HG03457 (cell line): ENCODE measurements around the gene B3GNT5.

Experiments
- ATAC-seq: cut with Tn5 transposase; IDR thresholded peaks from one replicate; pipeline ENCODE4 v1.9.1; 2021; ENCODE audit warnings: moderate number of reproducible peaks; ENCODE audit not compliant: unreplicated experiment

The B3GNT5 gene

DNA sequence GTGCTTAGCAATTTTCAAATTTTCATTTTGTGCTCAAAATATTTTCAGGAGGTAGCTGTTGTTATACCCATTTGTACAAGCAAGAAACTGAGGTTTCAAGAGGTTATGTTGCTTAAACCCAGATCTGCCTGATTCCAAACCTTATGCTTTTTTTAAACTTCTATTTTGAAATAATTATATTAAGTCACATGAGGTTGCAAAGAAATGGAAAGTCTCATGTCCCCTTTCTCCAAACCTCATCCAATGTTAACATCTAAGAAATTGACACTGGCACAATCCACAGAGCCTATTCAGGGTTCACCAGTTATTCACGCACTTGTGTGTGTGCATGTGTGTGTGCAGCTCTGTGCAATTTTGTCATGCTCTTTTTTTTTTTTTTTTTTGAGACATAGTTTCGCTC, 35.1 kb downstream of the B3GNT5 start:
- ATAC-seq: no peak

DNA sequence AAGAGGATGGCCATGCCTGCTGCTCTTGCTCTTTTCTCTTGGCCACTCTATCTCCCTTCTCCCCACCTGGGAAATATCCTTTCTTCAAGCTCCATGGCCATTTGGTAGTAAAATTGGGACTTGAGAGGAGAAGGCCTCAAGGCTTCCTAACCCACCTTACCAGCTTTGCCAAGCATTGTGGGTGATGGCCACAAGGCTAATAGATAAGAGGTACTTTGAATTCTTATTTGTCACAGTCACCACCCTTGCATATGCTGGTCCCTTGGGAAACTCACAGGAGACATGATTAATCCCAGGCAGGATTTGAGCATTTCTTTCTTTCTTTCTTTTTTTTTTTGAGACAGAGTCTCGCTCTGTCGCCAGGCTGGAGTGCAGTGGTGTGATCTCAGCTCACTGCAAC, 37.2 kb downstream of the B3GNT5 start:
- no peak for ATAC-seq

DNA sequence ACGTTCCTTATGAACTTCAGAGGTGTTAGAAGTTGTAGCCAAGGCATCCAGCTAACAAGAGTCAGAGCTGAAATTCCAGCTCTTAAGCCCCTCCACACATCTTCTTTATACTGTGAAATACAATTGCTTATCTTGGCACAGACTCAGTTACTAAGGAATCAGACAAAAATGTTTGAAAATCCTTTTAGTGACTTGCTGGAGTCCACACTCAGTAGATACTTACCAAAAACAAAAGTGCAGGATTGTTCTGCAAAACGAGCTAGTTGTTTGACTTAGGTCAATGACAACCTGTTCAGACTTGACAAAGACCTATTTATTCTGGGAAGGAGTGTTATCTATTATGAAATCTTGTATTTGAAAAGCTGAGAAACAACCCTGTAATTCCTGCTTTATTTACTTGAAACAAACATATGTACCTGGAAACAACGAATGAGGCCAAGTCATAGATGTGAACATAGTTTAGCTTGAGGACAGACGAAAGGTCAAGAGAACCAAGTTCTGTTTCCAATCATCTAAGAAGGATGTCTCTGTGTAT, 38.5 kb downstream of the B3GNT5 start:
- ATAC-seq: no peak

GRCh38 chr3:183293966-183294365, 40.9 kb downstream of the B3GNT5 start:
- no peak for ATAC-seq

- ATAC-seq: no peak
Measured at GRCh38 chr3:183295211-183295610, 42.2 kb downstream of the B3GNT5 start.

- ATAC-seq: no peak
Measured at GRCh38 chr3:183296944-183297343, 43.9 kb downstream of the B3GNT5 start.

DNA sequence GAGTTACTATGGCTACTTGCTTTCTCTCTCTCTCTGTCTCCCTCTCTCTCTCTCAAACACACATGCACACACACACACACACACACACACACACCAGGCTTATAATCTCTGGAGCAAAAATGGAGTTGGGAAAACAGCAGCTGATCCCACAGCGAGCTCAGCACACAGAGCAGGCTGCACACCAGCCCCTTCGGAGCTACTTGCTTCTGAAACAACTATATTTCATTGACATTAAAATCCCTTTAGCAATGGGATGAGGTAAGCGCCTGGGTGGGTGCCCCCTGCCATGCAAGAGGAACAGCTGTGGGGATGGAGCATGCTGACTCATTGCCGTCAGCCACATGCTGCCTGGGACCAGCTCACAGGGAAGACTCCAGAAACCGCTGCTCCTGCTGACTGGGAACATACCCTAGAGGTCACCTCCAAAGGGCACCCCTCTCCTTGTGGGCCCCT, 45.7 kb downstream of the B3GNT5 start:
- no peak for ATAC-seq

GRCh38 chr3:183299976-183300375, 46.9 kb downstream of the B3GNT5 start:
- no peak for ATAC-seq

DNA sequence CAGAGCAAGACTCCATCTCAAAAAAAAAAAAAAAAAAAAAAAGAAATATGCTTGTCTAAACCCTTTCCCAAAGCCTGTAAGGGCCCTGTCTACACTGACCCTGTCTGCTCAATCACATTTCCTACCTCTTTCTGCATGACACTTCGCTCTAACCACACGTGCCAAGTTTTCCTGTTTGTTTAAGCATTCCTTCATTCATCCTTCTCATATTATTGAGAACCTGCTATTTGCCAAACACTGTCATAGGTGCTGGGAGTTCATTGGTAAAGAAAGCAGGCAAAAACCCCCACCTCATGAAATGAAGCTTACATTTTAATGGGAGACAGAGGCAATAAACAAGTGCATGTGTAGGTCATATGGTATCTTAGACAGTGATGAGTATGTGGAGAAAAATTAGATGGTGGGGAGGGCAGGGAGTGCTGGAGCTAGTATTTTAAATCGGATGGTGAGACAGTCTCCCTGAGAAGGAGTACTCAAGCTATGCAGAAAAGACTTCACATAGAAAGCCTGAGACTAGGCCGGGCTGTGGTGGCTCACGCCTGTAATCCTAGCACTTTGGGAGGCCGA, 48.0 kb downstream of the B3GNT5 start:
- ATAC-seq: no peak

DNA sequence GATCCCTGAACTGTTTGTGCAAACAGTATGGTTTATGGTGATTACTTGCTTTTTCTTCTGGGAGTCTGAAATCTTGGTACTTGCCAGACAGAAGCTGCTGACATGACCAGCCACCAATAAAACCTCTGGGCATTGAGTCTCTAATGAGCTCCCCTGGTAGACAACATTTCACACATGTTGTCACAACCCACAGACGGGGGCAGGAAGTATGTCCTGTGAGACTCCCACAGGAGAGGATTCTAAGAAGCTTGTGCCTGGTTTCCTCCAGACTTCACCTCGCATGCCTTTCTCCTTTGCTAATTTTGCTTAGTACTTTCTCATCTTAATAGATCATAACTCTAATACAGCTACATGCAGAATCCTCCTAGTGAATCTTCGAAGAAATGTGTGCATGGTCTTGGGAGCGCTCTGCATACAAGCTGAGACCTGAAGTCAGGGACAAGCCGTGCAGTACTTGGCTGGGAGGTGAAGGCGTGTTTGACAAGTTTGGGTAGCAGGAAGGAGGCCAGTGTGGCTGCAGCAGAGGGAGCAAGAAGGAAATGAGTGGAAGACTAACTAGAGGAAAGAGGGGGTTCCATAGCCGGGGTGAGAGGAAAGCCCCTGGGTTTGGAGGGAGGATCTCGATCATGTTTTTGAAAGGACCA, 49.0 kb downstream of the B3GNT5 start:
- no peak for ATAC-seq

- ATAC-seq: no peak
Measured at GRCh38 chr3:183303690-183304089, 50.6 kb downstream of the B3GNT5 start.

- no peak for ATAC-seq
Measured at GRCh38 chr3:183306798-183307671, 54.0 kb downstream of the B3GNT5 start.

DNA sequence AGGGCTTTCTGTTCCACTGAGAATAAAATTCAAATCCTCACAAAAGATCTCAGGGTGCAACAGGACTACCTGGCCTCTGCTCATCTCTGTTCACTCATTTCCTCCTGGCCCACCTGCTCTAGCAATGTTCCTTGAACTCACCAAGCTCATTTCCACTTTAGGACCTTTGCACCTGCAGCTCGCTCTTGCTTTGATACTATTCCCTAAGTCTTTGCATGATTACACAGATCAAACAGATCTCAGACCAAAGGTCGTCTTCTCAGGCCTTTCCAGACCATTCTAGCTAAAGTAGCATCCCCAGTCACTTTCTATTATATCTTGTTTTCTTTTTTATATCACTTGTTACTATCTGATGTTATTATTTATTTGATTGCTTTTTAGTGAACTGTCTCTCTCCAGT, 54.7 kb downstream of the B3GNT5 start:
- ATAC-seq: no peak

DNA sequence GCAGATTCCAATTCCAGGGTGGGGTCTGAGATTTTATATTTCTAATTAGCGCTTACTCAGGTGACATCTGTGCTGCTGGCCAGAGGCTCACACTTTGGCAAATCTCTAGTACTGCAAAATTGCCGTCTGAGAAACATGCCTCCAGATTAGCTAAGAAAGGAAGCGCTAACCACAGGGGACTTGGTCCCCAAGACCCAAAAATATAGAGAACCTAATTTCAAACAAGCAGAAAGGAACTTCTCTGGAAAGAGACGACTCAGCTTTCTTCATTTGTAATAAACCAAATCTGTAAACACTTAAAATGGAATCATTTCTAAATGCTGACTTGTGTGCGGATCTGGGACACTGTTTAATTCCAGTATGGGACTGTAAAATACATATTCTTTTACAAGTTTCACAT, 55.7 kb downstream of the B3GNT5 start:
- no peak for ATAC-seq

GRCh38 chr3:183309276-183309675, 56.2 kb downstream of the B3GNT5 start:
- no peak for ATAC-seq

- ATAC-seq: no peak
Measured at GRCh38 chr3:183310936-183311335, 57.9 kb downstream of the B3GNT5 start.

GRCh38 chr3:183312433-183312832, 59.4 kb downstream of the B3GNT5 start:
- ATAC-seq: no peak

GRCh38 chr3:183313351-183313750, 60.3 kb downstream of the B3GNT5 start:
- ATAC-seq: no peak

DNA sequence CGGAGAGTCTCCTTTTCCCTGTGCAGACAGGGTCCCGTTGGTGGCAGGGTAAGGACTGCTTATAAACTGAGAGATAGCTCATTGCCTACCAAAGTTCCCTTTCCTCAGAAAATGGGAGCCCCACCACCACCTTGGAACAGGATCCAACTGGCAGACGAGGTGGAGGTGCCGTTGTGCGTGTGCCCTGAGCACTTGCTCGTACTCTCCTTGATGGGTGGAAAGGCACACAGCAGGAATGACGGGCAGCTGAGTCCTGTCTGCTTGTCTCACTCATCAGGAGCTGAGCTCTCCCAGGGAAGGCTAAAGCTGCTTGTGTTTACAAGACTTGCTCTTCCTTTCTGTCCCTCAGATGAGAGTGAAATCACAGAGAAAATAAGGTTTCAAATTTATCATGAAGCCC, 60.7 kb downstream of the B3GNT5 start:
- ATAC-seq: no peak

GRCh38 chr3:183315739-183316138, 62.7 kb downstream of the B3GNT5 start:
- ATAC-seq: no peak

GRCh38 chr3:183317271-183317670, 64.2 kb downstream of the B3GNT5 start:
- ATAC-seq: no peak
